A549 (cell line): ENCODE data around the gene WSCD1. TPM values are rescaled to one million over a fixed set of nuclear protein-coding genes. Genes with fewer than 3 reads are reported as not detected.

ENCODE experiments used
- ATAC-seq, 2 experiments: fragments of 200-7000 bp in 1 of 2; fragments of >200 bp in 1 of 2; cut with Nextera tagmentation in 1 of 2; cut with Tn5 transposase in 1 of 2; 3 replicates each; pipeline versions ENCODE4 v1.8.0 to v1.9.1; 2018 to 2020; ENCODE audit warnings: mild to moderate bottlenecking in 1 of 2, moderate library complexity in 1 of 2
- CTCF ChIA-PET: fragments of 300-600 bp; sonication (Branson Sonifier 250); formaldehyde crosslinking; extraction: SDS; loops from one replicate; lab custom pipeline; 2021; ENCODE audit warnings: antibody characterized with exemption, inconsistent platforms; lab: Yijun Ruan, JAX
- POLR2A ChIA-PET: fragments of 350-600 bp; formaldehyde crosslinking; extraction: SDS; loops from one replicate; lab custom pipeline; 2021; ENCODE audit warnings: antibody characterized with exemption, inconsistent platforms; lab: Yijun Ruan, JAX
- DNase-seq, 2 experiments: peaks; one replicate each; pipeline versions ENCODE4 v3.0.0 to v3.0.0-alpha.2; 2011 to 2016; ENCODE audit warnings: low read depth in 1 of 2, low spot score in 1 of 2
- FAIRE-seq: peaks from 2 replicates; lab custom pipeline; 2011; peaks lifted over from hg19 to GRCh38; lab: Jason Lieb, UNC
- H3K27ac ChIP-seq, 2 experiments: fragments of >200 bp; sonication (Bioruptor Twin); formaldehyde crosslinking; 3 replicates each; pipeline ENCODE4 v1.5.1; 2016 to 2017
- H3K4me1 ChIP-seq: fragments of >200 bp; sonication (Bioruptor Twin); formaldehyde crosslinking; 3 replicates; pipeline ENCODE4 v1.6.1; 2016
- H3K4me2 ChIP-seq: fragments of >200 bp; sonication (Bioruptor Twin); formaldehyde crosslinking; 3 replicates; pipeline ENCODE4 v1.6.1; 2016
- H3K4me3 ChIP-seq: fragments of >200 bp; sonication (Bioruptor Twin); formaldehyde crosslinking; 3 replicates; pipeline ENCODE4 v1.5.1; 2016
- H3K9me3 ChIP-seq: fragments of >200 bp; sonication (Bioruptor Twin); formaldehyde crosslinking; 3 replicates; pipeline ENCODE4 v1.6.1; 2016
- CBX2 ChIP-seq: fragments of 200-600 bp; sonication (generic); IDR thresholded peaks from 2 replicates; pipeline ENCODE4 v1.6.1; 2016; ENCODE audit warnings: low read depth, mild to moderate bottlenecking, borderline replicate concordance
- CBX8 ChIP-seq: fragments of 200-600 bp; sonication (generic); IDR thresholded peaks from 2 replicates; pipeline ENCODE4 v1.6.1; 2016
- CEBPB ChIP-seq, 2 experiments: fragments of >200 bp in 1 of 2; sonication (Bioruptor Twin) in 1 of 2; formaldehyde crosslinking in 1 of 2; IDR thresholded peaks; 2 replicates each; pipeline ENCODE4 v1.6.1; 2012 to 2016
- ESRRA ChIP-seq: fragments of 150-350 bp; IDR thresholded peaks from 2 replicates; pipeline ENCODE4 v1.6.1; 2014; ENCODE audit warnings: mild to moderate bottlenecking, low read length, borderline replicate concordance
- FOSB ChIP-seq: fragments of 250-450 bp; sonication (Bioruptor Pico); IDR thresholded peaks from 2 replicates; pipeline ENCODE4 v1.5.0; 2020; ENCODE audit warnings: mild to moderate bottlenecking, moderate library complexity
- FOSL2 ChIP-seq, 2 experiments: fragments of 450-650 bp in 1 of 2; fragments of >200 bp in 1 of 2; sonication (Bioruptor Twin) in 1 of 2; formaldehyde crosslinking; IDR thresholded peaks; 2 replicates each; pipeline versions ENCODE4 v1.5.0 to v1.6.1; 2016 to 2020; ENCODE audit warnings: mild to moderate bottlenecking in 1 of 2, moderate library complexity in 1 of 2
- FOXS1 ChIP-seq: fragments of 250-450 bp; sonication (Bioruptor Pico); IDR thresholded peaks from 2 replicates; pipeline ENCODE4 v1.5.0; 2020; ENCODE audit warnings: mild to moderate bottlenecking, moderate library complexity
- GATA3 ChIP-seq: IDR thresholded peaks from 2 replicates; pipeline ENCODE4 v1.6.1; 2012; ENCODE audit warnings: borderline replicate concordance
- HDAC2 ChIP-seq: fragments of 200-600 bp; sonication (generic); IDR thresholded peaks from 2 replicates; pipeline ENCODE4 v1.6.1; 2016
- HEYL ChIP-seq: fragments of 250-450 bp; sonication (Bioruptor Pico); IDR thresholded peaks from 2 replicates; pipeline ENCODE4 v1.8.0; 2021; ENCODE audit warnings: mild to moderate bottlenecking, moderate library complexity
- HMGXB4 ChIP-seq: fragments of 250-450 bp; sonication (Bioruptor Pico); IDR thresholded peaks from 2 replicates; pipeline ENCODE4 v1.5.0; 2021; ENCODE audit warnings: mild to moderate bottlenecking, moderate library complexity, borderline replicate concordance
- HOXA7 ChIP-seq: fragments of 250-450 bp; sonication (Bioruptor Pico); IDR thresholded peaks from 2 replicates; pipeline ENCODE4 v1.5.0; 2020; ENCODE audit warnings: mild to moderate bottlenecking, moderate library complexity
- JUN ChIP-seq, 2 experiments: fragments of >200 bp; sonication (Bioruptor Twin); formaldehyde crosslinking; IDR thresholded peaks; 2 replicates in 1 of 2; 3 replicates in 1 of 2; pipeline ENCODE4 v1.6.1; 2016 to 2017
- MAX ChIP-seq: IDR thresholded peaks from 2 replicates; pipeline ENCODE4 v1.6.1; 2012
- MAZ ChIP-seq: fragments of 150-350 bp; IDR thresholded peaks from 2 replicates; pipeline ENCODE4 v1.6.1; 2014; ENCODE audit warnings: antibody characterized with exemption, low read depth, low read length, borderline replicate concordance
- NFE2L2 ChIP-seq: fragments of 150-350 bp; conservative IDR thresholded peaks from 2 replicates; pipeline ENCODE4 v1.6.1; 2014; ENCODE audit warnings: low read length
- POLR2AphosphoS2 ChIP-seq: conservative IDR thresholded peaks from 2 replicates; pipeline ENCODE4 v1.6.1; 2012; ENCODE audit warnings: low read length, improper control_type of control experiment, inconsistent platforms
- RARB ChIP-seq: fragments of 250-450 bp; sonication (Bioruptor Pico); IDR thresholded peaks from 2 replicates; pipeline ENCODE4 v1.8.0; 2021; ENCODE audit warnings: mild to moderate bottlenecking, moderate library complexity
- RNF2 ChIP-seq: fragments of 200-600 bp; sonication (generic); IDR thresholded peaks from 2 replicates; pipeline ENCODE4 v1.6.1; 2016; ENCODE audit warnings: low read depth, mild to moderate bottlenecking, antibody characterized with exemption, moderate library complexity, borderline replicate concordance
- SREBF2 ChIP-seq: fragments of 450-650 bp; IDR thresholded peaks from 2 replicates; pipeline ENCODE4 v1.6.1; 2014; ENCODE audit warnings: mild to moderate bottlenecking, moderate library complexity
- ZC3H11A ChIP-seq: fragments of 450-650 bp; IDR thresholded peaks from 2 replicates; pipeline ENCODE4 v1.6.1; 2014; ENCODE audit warnings: antibody characterized with exemption, mild to moderate bottlenecking
- ZFP36 ChIP-seq: fragments of 450-650 bp; IDR thresholded peaks from 2 replicates; pipeline ENCODE4 v1.6.1; 2014; ENCODE audit warnings: borderline replicate concordance; ENCODE audit not compliant: partially characterized antibody
- ZNF302 ChIP-seq: fragments of 250-450 bp; sonication (Bioruptor Pico); IDR thresholded peaks from 2 replicates; pipeline ENCODE4 v1.9.0; 2021; ENCODE audit warnings: inconsistent platforms, mild to moderate bottlenecking, moderate library complexity
- WGBS: methylation state at CpG from one replicate; pipeline ENCODE4 v1.1.6; 2017; ENCODE audit errors: missing lambda C conversion rate; 5-methylcytosine and 5-hydroxymethylcytosine counted together
- polyA plus RNA-seq, 4 experiments: library from polyadenylated mRNA; depleted of rRNA in 3 of 4; stranded (reverse); fragments of >200 nt; fragmentation: RNase III in 1 of 4; extraction: RNeasy Plus Mini Kit Qiagen cat#74134 plus additional on column Dnase treatment in 1 of 4; gene quantifications; 2 replicates in 3 of 4; 3 replicates in 1 of 4; pipeline ENCODE4 v1.2.3, GENCODE V29; 2011 to 2017

Gene WSCD1
- polyA plus RNA-seq, 2 of the 4 experiments (the other 2 are of a cell fraction), result 1.6 TPM

- CTCF ChIA-PET, result no interaction called here
- no peak for ATAC-seq
- H3K4me1 ChIP-seq, result no peaks in the 10 kb centered on the region
- POLR2A ChIA-PET, result no interaction called here
- DNase-seq, result no peak
- no peak overlapping the region for H3K27ac ChIP-seq
- no peak overlapping the region for H3K4me3 ChIP-seq
- TF ChIP-seq CBX2, result no peak
- no peak for TF ChIP-seq FOSB
- no peak for TF ChIP-seq ZFP36
- no peak for TF ChIP-seq JUN (IDR thresholded peaks at IDR 0.05)
- TF ChIP-seq RNF2, result no peak
- TF ChIP-seq HMGXB4 (CRISPR knock-in tag), result no peak
- TF ChIP-seq POLR2AphosphoS2, result no peak
- TF ChIP-seq ZC3H11A, result no peak
- no peak for TF ChIP-seq NFE2L2
- no peak for TF ChIP-seq MAZ
- TF ChIP-seq FOSL2 (IDR thresholded peaks at IDR 0.05), result no peak
- TF ChIP-seq FOSL2 (CRISPR knock-in tag; IDR thresholded peaks at IDR 0.05), result no peak
- TF ChIP-seq HDAC2, result no peak
- TF ChIP-seq MAX, result no peak
- no peaks in the 10 kb centered on the region for H3K9me3 ChIP-seq
- 81% methylated on average over 10 of the region's 11 CpGs for WGBS
- H3K4me2 ChIP-seq, result no peak overlapping the region
- no peak for FAIRE-seq
These were observed 24.7 kb downstream of the WSCD1 start for GRCh38 chr17:6094926-6095325.

GRCh38 chr17:6095501-6095900, 25.3 kb downstream of the WSCD1 start:
- DNase-seq, result no peak
- Histone ChIP-seq H3K9me3 (no peaks in the 10 kb centered on the region), H3K27ac (no peak overlapping the region), H3K4me1 (no peaks in the 10 kb centered on the region)
- WGBS, result 60% methylated on average over 6 of the region's 6 CpGs
- TF ChIP-seq GATA3 (no peak), SREBF2 (no peak)
- TF ChIP-seq, all 56 proteins: peak for 0
- ChIA-PET CTCF (no interaction called here), POLR2A (no interaction called here)
- Histone ChIP-seq H3K4me3 (no peak overlapping the region), H3K4me2 (no peak overlapping the region)
- ATAC-seq (no peak), FAIRE-seq (no peak)

- DNase-seq (no peak), ATAC-seq (peak in 1 of 2 experiments; percentile 39; a peak in 2 of 6 replicates), FAIRE-seq (no peak)
- POLR2A ChIA-PET, result no interaction called here
- Histone ChIP-seq H3K27ac (no peak overlapping the region), H3K9me3 (no peaks in the 10 kb centered on the region), H3K4me1 (no peaks in the 10 kb centered on the region), H3K4me2 (no peak overlapping the region), H3K4me3 (no peak overlapping the region)
- CTCF ChIA-PET, result interaction anchor here (0.9 kb wide), 1 partner anchor 504 kb away, joined by 3 read pairs; no protein-coding TSS in a partner anchor
- WGBS, result 81% methylated on average over 12 of the region's 13 CpGs
- TF ChIP-seq RARB (CRISPR knock-in tag) (no peak), ZC3H11A (no peak), ZFP36 (no peak), NFE2L2 (no peak), CBX8 (no peak), ZNF302 (CRISPR knock-in tag) (no peak), CEBPB (IDR thresholded peaks at IDR 0.05) (no peak), HOXA7 (CRISPR knock-in tag) (no peak), HEYL (no peak), SREBF2 (no peak), ESRRA (no peak), FOXS1 (CRISPR knock-in tag) (no peak)
These were observed 26.2 kb downstream of the WSCD1 start for GRCh38 chr17:6096201-6097004.
